Stimulated activated CD4-positive, alpha-beta T cell treated with anti-CD3 and anti-CD28 coated beads, Interleukin-4, amount 100 ng/mL, for 4 hours (primary cell): ENCODE data around the gene LY6G6C.

Experiments used
- DNase-seq, 2 experiments: peaks; one replicate each; pipeline ENCODE4 v3.0.0-alpha.2; 2020

The LY6G6C gene

GRCh38 chr6:31740397-31741223 lies 19.1 kb upstream of the LY6G6C start:
- peak in 1 of 2 experiments; percentile 42 for DNase-seq

GRCh38 chr6:31739639-31740396 lies 18.3 kb upstream of the LY6G6C start, which contains the start of gene MSH5:
Gene MSH5, plus strand, starts transcription at chr6:31740005. Its CDS starts 462 bp downstream, at chr6:31740467.
- peak; percentile 92 to 96 for DNase-seq

- DNase-seq: peak; percentile 30 to 71
These were observed 16.7 kb upstream of the LY6G6C start for GRCh38 chr6:31737991-31738979.

- DNase-seq: no peak
These were observed 15.9 kb upstream of the LY6G6C start for GRCh38 chr6:31737315-31737990.

GRCh38 chr6:31736768-31737314 lies 15.3 kb upstream of the LY6G6C start:
- no peak for DNase-seq

GRCh38 chr6:31736021-31736767 lies 14.6 kb upstream of the LY6G6C start, which contains the start of gene CLIC1:
Gene CLIC1, minus strand, starts transcription at chr6:31736530. Its CDS starts 230 bp downstream, at chr6:31736300.
- peak; percentile 78 to 79 for DNase-seq

- DNase-seq: peak; percentile 38 to 58
These were observed 13.4 kb upstream of the LY6G6C start for GRCh38 chr6:31734821-31735406.

GRCh38 chr6:31734247-31734820 lies 12.8 kb upstream of the LY6G6C start:
- DNase-seq: no peak

- no peak for DNase-seq
These were observed 12.2 kb upstream of the LY6G6C start for GRCh38 chr6:31733734-31734133.

GRCh38 chr6:31732029-31732428 lies 10.5 kb upstream of the LY6G6C start:
- no peak for DNase-seq

- no peak for DNase-seq
These were observed 9.1 kb upstream of the LY6G6C start for GRCh38 chr6:31730631-31731086.

- DNase-seq: peak; percentile 53 to 66
These were observed 8.6 kb upstream of the LY6G6C start for GRCh38 chr6:31729979-31730630.

- peak; percentile 71 to 78 for DNase-seq
These were observed 8.0 kb upstream of the LY6G6C start for GRCh38 chr6:31729515-31729978.

GRCh38 chr6:31728767-31729514 lies 7.4 kb upstream of the LY6G6C start, which contains the start of gene DDAH2:
Gene DDAH2, minus strand, starts transcription at chr6:31729299. Its CDS starts 138 bp downstream, at chr6:31729161.
- DNase-seq: no peak

GRCh38 chr6:31727717-31728671 lies 6.4 kb upstream of the LY6G6C start:
- no peak for DNase-seq

GRCh38 chr6:31727034-31727716 lies 5.6 kb upstream of the LY6G6C start:
- peak in 1 of 2 experiments; percentile 21 for DNase-seq
